Embryonic facial prominence (tissue), 1 donor: ENCODE data around the gene NLRP14.

Experiments
- DNase-seq: peaks from one replicate; pipeline ENCODE4 v3.0.0-alpha.2; 2016; ENCODE audit errors: extremely low spot score

The NLRP14 gene

GRCh38 chr11:7020183-7020917 is at the start of gene NLRP14, which contains the start of gene ZNF214:
TSS of gene NLRP14 (plus strand) at chr11:7020479. CDS start at chr11:7038587, 18,108 bp downstream.
TSS of gene ZNF214 (minus strand) at chr11:7020346. CDS start at chr11:7002835, 17,511 bp downstream.
- DNase-seq, result peak; percentile 86

- DNase-seq, result no peak
Measured at GRCh38 chr11:6979365-6979764, 40.9 kb upstream of the NLRP14 start.

GRCh38 chr11:6986487-6986886 is 33.8 kb upstream of the NLRP14 start:
- DNase-seq, result no peak

GRCh38 chr11:6988506-6988905 is 31.8 kb upstream of the NLRP14 start:
- DNase-seq, result no peak

GRCh38 chr11:6991227-6991626 is 29.1 kb upstream of the NLRP14 start:
- no peak for DNase-seq

- DNase-seq, result no peak
Measured at GRCh38 chr11:6992026-6992425, 28.3 kb upstream of the NLRP14 start.

- DNase-seq, result no peak
Measured at GRCh38 chr11:6992457-6993417, 27.5 kb upstream of the NLRP14 start.

- DNase-seq, result no peak
Measured at GRCh38 chr11:6995703-6996102, 24.6 kb upstream of the NLRP14 start.

- DNase-seq, result no peak
Measured at GRCh38 chr11:7004482-7004881, 15.8 kb upstream of the NLRP14 start.

GRCh38 chr11:7014118-7014517 is 6.2 kb upstream of the NLRP14 start:
- DNase-seq, result no peak

- DNase-seq, result no peak
Measured at GRCh38 chr11:7016011-7016410, 4.3 kb upstream of the NLRP14 start.

- no peak for DNase-seq
Measured at GRCh38 chr11:7019500-7020182, 638 bp upstream of the NLRP14 start.

GRCh38 chr11:7021318-7021717 is 1.0 kb downstream of the NLRP14 start:
- no peak for DNase-seq

- DNase-seq, result no peak
Measured at GRCh38 chr11:7028141-7028540, 7.9 kb downstream of the NLRP14 start.

GRCh38 chr11:7030836-7031235 is 10.6 kb downstream of the NLRP14 start:
- DNase-seq, result no peak

GRCh38 chr11:7031471-7031871 is 11.2 kb downstream of the NLRP14 start:
- DNase-seq, result no peak

- no peak for DNase-seq
Measured at GRCh38 chr11:7032692-7033091, 12.4 kb downstream of the NLRP14 start.

- no peak for DNase-seq
Measured at GRCh38 chr11:7034019-7034418, 13.7 kb downstream of the NLRP14 start.

- no peak for DNase-seq
Measured at GRCh38 chr11:7046474-7047175, 26.3 kb downstream of the NLRP14 start.

GRCh38 chr11:7050191-7050590 is 29.9 kb downstream of the NLRP14 start:
- no peak for DNase-seq

- DNase-seq, result no peak
Measured at GRCh38 chr11:7056828-7057513, 36.7 kb downstream of the NLRP14 start.
